ENCODE data around the gene IL23R.

The IL23R gene

GRCh38 chr1:67250051-67250653 lies 83.9 kb downstream of the IL23R start:
- no peak for DNase-seq

DNA sequence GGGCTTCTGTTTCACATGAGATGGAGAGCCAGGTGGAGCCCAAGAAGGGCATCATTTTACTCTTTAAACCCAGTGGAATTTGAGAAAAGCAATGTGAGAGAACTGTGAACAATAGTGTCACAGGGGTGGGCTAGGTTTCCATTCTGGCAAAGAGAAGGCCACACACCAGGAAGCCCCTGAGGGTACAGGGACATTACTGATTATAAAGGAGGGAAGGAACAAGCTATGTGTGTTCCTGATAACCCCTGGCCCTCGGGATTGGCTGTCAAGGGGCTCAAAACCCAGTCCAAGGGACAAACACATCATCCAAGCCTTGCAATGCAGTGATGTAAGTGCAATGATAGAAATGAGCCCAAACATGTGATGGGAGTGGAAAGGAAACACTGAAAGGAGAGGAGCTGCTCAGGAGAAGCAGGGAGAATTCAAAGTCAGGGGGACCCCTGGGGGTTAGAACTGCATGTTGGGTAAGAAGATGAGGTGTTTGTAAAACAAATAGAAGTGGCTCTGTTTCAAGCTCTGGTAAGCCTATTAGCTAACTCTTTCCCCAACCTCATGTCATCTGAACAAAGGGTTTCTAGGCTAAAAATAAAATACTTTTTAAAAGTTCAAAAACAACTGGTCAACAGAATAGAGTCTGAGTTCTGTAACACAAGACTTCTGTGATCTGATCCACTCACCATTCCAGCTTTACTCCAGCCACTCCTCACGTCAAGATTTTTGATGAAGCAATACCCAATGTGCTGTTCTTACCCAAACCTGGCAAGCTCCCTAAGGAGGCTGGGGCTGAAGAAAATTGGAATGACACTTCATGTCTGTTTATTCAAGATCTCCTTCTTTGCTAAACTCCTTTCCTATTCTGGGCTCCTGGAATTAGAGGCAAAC lies 90.3 kb downstream of the IL23R start:
- no peak for DNase-seq

DNA sequence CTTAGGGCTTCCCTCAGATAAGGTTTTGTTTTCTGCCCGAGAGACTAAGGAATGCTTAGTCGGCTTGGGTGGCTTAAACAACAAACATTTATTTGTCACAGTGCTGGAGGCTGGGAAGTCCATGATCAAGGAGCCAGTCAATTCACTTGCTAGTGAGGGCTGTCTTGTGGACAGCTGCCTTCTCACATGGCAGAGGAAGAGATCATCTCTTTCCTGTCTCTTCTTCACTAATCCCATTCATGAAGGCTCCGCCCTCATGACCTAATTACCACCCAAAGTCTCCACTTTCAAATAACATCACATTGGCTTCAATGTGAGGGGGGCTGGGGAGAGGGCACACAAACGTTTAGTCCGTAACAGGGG lies 90.9 kb downstream of the IL23R start:
- no peak for DNase-seq

- peak; percentile 19 for DNase-seq
These were observed 95.4 kb downstream of the IL23R start for GRCh38 chr1:67261680-67262079.

DNA sequence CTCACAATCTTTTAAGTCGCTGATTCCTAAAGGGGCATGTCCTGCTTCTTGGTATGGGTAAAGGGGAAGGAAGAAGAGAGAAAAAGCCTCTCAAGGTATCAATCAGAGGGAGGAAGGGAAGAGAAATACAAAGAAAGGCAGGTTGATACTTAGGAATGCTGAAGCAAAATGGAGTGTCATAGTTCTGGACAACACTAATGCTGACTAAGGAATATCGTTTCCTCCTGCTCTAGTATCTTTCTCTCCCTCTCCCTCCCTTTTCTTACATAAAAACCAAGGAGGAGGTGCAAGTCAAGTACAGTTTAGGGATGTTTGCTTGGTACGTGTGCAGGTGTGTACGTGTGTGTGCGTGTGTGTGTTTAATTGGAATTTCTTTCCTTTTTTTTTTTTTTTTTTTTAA lies 96.5 kb downstream of the IL23R start:
- no peak for DNase-seq

GRCh38 chr1:67264152-67264551 lies 97.9 kb downstream of the IL23R start:
- DNase-seq, result no peak

- no peak for DNase-seq
These were observed 98.6 kb downstream of the IL23R start for GRCh38 chr1:67264899-67265298.

GRCh38 chr1:67269061-67269460 lies 102.8 kb downstream of the IL23R start:
- DNase-seq, result no peak

DNA sequence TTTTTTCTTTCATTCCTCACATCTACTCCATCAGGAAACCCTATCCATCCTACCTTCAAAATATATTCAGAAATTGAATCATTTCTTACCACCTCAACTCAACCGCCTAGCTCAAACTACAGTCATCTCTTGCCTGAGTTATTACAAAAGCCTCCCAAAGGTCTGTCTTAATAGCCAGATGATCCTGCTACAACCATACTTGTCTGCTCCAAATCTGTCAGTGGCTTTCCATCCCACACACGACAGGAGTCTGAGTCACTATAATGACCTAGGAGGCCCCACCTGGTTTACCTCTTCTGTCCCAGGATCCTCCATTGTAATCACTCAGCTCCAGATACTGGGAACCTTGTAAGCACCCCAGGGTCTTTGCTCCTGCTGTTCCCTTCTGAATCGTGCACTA lies 104.3 kb downstream of the IL23R start:
- DNase-seq, result no peak

- DNase-seq, result no peak
These were observed 107.3 kb downstream of the IL23R start for GRCh38 chr1:67273591-67273990.

DNA sequence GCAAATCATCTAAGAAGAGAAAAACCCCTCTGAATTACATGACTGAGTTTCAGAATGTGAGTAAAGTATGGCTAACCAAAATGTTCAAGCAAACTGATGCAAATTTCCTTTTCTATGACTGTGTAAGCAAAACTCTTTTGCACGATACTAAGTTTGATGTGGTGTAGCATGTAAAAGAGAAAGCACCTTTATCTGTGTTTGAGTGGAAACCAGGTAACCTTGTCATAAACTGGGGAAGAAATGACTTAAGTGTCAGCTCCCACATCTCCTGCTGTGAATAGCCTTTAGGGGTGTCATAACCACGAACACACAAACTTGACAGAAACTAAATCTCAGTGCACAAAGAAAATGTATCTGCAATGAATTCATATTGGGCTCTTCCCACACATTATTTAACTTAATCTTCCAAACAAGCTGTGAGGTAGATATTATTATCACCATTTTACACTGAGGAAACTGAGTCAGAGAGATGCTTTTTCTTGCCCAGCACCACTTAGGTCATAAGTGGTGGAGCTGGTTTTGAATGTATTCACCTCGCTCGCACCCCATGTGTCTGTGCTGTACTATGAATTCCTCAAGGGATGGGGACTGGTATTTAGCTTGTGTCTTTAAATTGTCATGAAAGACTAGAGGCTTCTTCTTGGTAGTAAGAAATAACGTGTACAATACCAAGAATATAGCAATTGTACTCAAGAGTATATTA lies 108.5 kb downstream of the IL23R start:
- no peak for DNase-seq

GRCh38 chr1:67280696-67281095 lies 114.4 kb downstream of the IL23R start:
- DNase-seq, result no peak

GRCh38 chr1:67281244-67281643 lies 115.0 kb downstream of the IL23R start:
- no peak for DNase-seq

DNA sequence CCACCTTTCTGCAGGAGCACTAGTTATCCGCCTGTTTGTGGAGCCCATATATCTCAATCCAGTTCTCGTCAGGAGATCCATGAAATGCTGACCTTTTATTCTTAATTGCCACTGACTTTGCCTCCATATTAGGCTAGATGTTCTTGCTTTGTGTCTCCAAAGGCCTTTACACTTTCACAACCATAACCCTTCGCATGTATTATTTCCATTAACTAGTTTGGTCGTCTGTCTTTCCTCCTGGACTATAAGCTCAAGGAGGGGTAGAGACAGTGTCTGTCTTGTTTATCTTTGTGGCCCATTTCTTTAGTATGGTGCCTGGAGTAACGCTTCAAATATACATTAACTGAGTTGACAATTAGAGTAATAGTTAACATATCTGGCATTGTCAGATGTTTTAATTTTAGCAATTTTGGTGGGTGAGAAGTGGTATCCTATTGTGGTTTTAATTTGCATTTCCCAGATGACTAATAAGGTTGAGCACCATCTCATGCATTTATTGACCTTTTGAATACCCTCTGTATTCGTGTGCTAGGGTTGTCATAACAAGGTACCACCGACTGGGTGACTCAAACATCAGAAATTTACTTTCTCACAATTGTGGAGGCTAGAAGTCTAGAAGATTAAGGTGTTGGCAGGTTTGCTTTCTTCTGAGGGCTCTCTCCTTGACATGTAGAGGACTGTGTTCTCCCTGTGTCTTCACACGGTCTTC lies 119.7 kb downstream of the IL23R start:
- no peak for DNase-seq

DNA sequence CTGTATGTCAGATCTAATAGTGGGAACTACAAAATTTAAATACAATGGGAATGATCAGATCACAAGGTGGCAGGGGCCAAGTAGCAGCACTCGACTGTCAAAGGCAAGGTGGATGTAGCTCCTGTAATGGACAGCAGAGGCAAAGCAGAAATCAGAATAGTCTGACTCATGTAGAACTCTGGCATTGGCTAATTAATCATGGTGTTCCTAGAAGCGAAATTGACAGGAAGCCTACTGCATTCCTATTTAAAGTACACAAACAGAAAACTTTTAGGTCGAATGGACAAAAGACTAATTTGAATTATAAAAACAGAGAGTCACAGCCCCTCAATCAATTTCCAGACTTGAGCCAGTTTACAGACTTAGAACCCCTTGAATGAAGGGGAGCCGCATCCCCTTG lies 124.0 kb downstream of the IL23R start:
- no peak for DNase-seq

GRCh38 chr1:67294836-67295617 lies 128.8 kb downstream of the IL23R start:
- DNase-seq, result no peak

DNA sequence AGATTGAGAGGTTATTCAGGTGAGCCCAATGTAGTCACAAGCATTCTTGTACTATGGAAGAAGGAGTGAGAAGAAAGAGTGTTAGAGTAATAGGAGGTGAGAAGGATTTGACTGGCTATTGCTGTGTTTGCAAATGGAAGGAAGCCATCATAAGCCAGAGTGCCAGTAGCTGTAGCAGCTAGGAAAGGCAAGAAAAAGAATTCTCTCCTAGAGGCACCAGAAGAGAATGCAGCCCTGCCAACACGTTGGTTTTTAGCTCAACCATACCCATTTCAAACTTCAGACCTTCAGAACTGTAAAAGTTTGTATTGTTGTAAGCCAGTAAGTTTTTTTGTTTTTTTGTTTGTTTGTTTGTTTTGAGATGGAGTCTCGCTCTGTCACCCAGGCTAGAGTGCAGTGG lies 132.5 kb downstream of the IL23R start:
- DNase-seq, result no peak

DNA sequence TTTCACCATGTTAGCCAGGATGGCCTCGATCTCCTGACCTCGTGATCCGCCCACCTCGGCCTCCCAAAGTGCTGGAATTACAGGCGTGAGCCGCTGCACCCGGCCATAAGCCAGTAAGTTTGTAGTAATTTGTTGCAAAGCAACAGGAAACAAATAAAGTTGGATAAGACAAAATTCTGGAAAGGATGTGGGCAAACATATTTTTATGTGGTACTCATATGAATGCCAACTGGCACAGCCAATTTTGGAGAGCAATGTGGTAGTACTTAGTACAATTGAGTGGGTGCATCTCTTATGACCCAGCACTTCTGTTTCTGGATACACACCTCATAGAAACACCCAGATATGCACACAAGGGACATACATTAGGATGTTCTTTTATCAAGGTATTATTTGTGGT lies 133.0 kb downstream of the IL23R start:
- no peak for DNase-seq

DNA sequence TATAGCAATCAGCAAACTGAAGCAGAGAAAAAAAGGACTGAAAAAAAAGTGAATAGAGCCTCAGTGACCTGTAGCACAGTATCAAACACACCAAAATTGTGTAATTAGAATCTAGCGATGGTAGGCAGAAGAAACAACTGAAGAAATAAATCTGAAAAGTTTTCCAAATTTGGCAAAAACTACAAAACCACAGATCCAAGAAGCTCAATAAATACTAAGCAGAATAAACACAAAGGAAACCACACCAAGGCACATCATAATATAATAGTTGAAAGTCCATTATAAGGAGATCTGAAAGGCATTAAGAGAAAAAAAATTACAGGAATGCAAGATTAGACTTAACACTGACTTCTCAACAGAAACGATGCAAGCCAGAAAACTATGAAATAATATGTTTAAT lies 134.3 kb downstream of the IL23R start:
- no peak for DNase-seq

- no peak for DNase-seq
These were observed 137.8 kb downstream of the IL23R start for GRCh38 chr1:67304023-67304422.

GRCh38 chr1:67306547-67306946 lies 140.3 kb downstream of the IL23R start:
- DNase-seq, result no peak

DNA sequence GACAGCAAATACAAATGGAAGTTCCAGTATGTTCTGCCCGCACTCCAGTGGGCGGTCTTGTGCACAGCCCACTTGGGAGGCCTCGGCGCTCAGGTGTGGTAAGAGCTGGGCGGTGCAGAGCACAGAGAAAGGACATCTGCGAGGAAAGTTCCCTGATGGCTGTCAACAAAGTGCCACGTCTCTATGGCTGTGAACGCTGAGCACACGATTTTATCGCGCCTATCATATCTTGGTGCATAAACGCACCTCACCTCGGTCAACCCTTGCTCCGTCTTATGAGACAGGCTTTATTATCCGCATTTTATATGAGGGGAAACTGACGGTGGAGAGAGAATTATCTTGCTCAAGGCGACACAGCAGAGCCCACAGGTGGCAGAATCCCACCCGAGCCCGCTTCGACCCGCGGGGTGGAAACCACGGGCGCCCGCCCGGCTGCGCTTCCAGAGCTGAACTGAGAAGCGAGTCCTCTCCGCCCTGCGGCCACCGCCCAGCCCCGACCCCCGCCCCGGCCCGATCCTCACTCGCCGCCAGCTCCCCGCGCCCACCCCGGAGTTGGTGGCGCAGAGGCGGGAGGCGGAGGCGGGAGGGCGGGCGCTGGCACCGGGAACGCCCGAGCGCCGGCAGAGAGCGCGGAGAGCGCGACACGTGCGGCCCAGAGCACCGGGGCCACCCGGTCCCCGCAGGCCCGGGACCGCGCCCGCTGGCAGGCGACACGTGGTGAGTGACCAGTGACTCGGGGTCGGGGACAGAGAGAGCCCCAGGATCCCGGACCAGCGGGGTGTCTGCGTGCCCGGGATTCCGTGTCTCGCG lies 141.2 kb downstream of the IL23R start, which contains the start of gene IL12RB2:
Gene IL12RB2 (plus strand): TSS at position 623 of the 810 bp plus-strand sequence. CDS start 12,496 bp downstream, outside the sequence.
- DNase-seq, result peak; percentile 61

All from stimulated activated CD4-positive, alpha-beta T cell treated with anti-CD3 and anti-CD28 coated beads, Interleukin-4, amount 100 ng/mL, for 1 hour (primary cell).